Stimulated activated CD4-positive, alpha-beta T cell treated with anti-CD3 and anti-CD28 coated beads, TNF-alpha, amount 100 ng/mL, for 4 hours (primary cell): ENCODE data around the gene TPCN1.

Experiments
- DNase-seq, 3 experiments: peaks; one replicate each; pipeline ENCODE4 v3.0.0-alpha.2; 2020; ENCODE audit warnings: low read depth in 3 of 3

The TPCN1 gene

GRCh38 chr12:113339540-113339939 is 118.3 kb downstream of the TPCN1 start:
- DNase-seq, result no peak

GRCh38 chr12:113340061-113340460 is 118.8 kb downstream of the TPCN1 start:
- DNase-seq, result no peak

GRCh38 chr12:113341535-113341934 is 120.3 kb downstream of the TPCN1 start:
- DNase-seq, result no peak

- DNase-seq, result no peak
These were observed 124.1 kb downstream of the TPCN1 start for GRCh38 chr12:113345318-113345717.

- DNase-seq, result no peak
These were observed 125.1 kb downstream of the TPCN1 start for GRCh38 chr12:113346353-113346752.

- DNase-seq, result no peak
These were observed 125.8 kb downstream of the TPCN1 start for GRCh38 chr12:113347107-113347506.

GRCh38 chr12:113347892-113348291 is 126.6 kb downstream of the TPCN1 start:
- DNase-seq, result no peak
